PFSK-1 (cell line): Measurements from ENCODE around the gene CETN3.

ENCODE experiments used
- FOXP2 ChIP-seq: optimal IDR thresholded peaks from 2 replicates; pipeline ENCODE3; 2011; ENCODE audit warnings: borderline replicate concordance, control low read depth, inconsistent platforms; ENCODE audit not compliant: insufficient read depth; ENCODE audit errors: extremely low read length, extremely low read depth
- POLR2AphosphoS5 ChIP-seq: IDR thresholded peaks from 2 replicates; pipeline ENCODE4 v1.6.1; 2012; ENCODE audit warnings: low read depth, mild to moderate bottlenecking, control low read depth, low read length, moderate library complexity
- SIN3A ChIP-seq: IDR thresholded peaks from 2 replicates; pipeline ENCODE4 v1.6.1; 2012; ENCODE audit warnings: mild to moderate bottlenecking, low read length, moderate library complexity, borderline replicate concordance; ENCODE audit not compliant: insufficient read depth
- TAF1 ChIP-seq: IDR thresholded peaks from 2 replicates; pipeline ENCODE4 v1.6.1; 2012; ENCODE audit warnings: low read length, control low read depth, borderline replicate concordance; ENCODE audit not compliant: insufficient read depth
- TF ChIP-seq, protein P1 (sequence below), 2 experiments: IDR thresholded peaks; 2 replicates each; pipeline versions ENCODE4 v1.6.1 to v1.8.0; 2011 to 2012; ENCODE audit warnings: low read depth in 2 of 2, low read length in 2 of 2, control low read depth in 1 of 2, inconsistent platforms in 1 of 2, mild to moderate bottlenecking in 1 of 2, moderate library complexity in 1 of 2; ENCODE audit not compliant: insufficient read depth in 1 of 2

The CETN3 gene

DNA sequence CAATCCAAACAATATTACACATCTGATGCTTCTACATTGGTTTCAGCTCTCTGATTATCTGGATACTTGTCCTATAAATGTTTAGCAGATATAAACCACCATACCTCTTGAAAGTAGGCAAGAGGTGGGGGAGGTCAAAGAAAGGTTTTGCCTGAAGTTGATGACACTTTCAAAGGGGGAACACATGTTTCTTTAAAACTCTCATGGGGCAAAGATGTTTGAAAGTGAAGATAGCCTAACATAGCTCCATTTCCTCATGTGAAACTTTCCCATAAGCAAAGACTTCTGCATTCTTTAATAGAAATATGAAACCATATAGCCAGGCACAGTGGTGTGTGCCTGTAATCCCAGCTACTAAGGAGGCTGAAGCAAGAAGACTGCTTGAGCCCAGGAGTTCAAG, 62.1 kb downstream of the CETN3 start:
- TF ChIP-seq TAF1 (no peak), FOXP2 (no peak), POLR2AphosphoS5 (no peak), SIN3A (no peak)
- TF ChIP-seq, protein P1, sequence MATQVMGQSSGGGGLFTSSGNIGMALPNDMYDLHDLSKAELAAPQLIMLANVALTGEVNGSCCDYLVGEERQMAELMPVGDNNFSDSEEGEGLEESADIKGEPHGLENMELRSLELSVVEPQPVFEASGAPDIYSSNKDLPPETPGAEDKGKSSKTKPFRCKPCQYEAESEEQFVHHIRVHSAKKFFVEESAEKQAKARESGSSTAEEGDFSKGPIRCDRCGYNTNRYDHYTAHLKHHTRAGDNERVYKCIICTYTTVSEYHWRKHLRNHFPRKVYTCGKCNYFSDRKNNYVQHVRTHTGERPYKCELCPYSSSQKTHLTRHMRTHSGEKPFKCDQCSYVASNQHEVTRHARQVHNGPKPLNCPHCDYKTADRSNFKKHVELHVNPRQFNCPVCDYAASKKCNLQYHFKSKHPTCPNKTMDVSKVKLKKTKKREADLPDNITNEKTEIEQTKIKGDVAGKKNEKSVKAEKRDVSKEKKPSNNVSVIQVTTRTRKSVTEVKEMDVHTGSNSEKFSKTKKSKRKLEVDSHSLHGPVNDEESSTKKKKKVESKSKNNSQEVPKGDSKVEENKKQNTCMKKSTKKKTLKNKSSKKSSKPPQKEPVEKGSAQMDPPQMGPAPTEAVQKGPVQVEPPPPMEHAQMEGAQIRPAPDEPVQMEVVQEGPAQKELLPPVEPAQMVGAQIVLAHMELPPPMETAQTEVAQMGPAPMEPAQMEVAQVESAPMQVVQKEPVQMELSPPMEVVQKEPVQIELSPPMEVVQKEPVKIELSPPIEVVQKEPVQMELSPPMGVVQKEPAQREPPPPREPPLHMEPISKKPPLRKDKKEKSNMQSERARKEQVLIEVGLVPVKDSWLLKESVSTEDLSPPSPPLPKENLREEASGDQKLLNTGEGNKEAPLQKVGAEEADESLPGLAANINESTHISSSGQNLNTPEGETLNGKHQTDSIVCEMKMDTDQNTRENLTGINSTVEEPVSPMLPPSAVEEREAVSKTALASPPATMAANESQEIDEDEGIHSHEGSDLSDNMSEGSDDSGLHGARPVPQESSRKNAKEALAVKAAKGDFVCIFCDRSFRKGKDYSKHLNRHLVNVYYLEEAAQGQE (IDR thresholded peaks at IDR 0.05; ENCODE audit: insufficient read depth in 1 of 2, low read depth in 2 of 2, low read length in 2 of 2) = no peak

- no peak for TF ChIP-seq TAF1
- TF ChIP-seq POLR2AphosphoS5 = no peak
- no peak for TF ChIP-seq SIN3A
- no peak for TF ChIP-seq FOXP2
- TF ChIP-seq, protein P1 (IDR thresholded peaks at IDR 0.05; ENCODE audit: insufficient read depth in 1 of 2, low read depth in 2 of 2, low read length in 2 of 2) = no peak
Measured at GRCh38 chr5:90345684-90346083, 63.9 kb downstream of the CETN3 start.

DNA sequence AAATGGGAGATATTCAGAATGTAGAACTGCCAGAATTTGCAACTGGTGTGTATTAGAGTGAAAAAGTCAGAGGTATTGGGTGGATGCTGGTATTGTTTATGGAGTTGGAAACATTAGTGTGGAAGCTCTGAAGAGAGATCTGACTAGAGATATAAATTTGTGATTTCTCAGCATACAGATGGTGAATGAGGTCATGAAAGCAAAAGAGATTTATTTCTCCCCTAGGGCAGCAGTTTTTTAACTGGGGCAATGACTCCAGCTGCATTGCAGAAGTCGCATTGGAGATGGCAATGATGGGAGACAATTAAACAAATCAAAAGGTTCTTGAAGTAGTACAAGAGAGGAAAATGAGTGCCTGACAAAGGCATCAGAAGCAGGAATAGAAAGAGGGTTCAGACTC, 64.9 kb downstream of the CETN3 start:
- TF ChIP-seq, protein P1 (IDR thresholded peaks at IDR 0.05; ENCODE audit: insufficient read depth in 1 of 2, low read depth in 2 of 2, low read length in 2 of 2) = no peak
- no peak for TF ChIP-seq FOXP2
- TF ChIP-seq TAF1 = no peak
- TF ChIP-seq SIN3A = no peak
- TF ChIP-seq POLR2AphosphoS5 = no peak

DNA sequence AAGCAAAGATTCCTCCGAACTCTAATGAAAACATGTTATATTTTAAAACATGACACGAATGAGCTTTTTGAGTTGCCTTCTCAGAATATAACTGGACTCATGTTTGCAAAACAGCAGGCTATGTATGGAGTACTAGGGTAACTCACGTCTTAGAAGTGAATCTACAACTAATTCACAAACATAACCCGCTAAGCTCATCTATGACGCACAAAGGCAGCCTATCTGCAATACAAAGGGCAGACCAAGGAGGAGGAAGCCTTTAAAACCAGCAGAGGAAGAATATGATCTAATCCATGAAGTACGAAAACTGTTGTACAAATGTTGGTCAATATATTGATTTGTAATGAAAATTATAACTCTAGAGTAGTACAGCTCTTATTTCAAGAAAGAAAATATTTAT, 67.0 kb downstream of the CETN3 start:
- TF ChIP-seq TAF1 = no peak
- no peak for TF ChIP-seq FOXP2
- no peak for TF ChIP-seq SIN3A
- no peak for TF ChIP-seq POLR2AphosphoS5
